Liver (tissue), 3 donors: ENCODE results near the gene GRID1.

Source experiments
- CTCF ChIP-seq: fragments of 150-350 bp; IDR thresholded peaks from 2 replicates; pipeline ENCODE4 v1.5.1; 2017; ENCODE audit warnings: improper control_type of control experiment, low read depth, low read length; ENCODE audit not compliant: missing input control
- EGR1 ChIP-seq, 2 donors: IDR thresholded peaks; 2 replicates each; pipeline ENCODE4 v1.6.1; 2016 to 2018; ENCODE audit warnings: antibody characterized with exemption in 2 of 2, low read depth in 2 of 2
- FOXA1 ChIP-seq: IDR thresholded peaks from 2 replicates; pipeline ENCODE4 v1.6.1; 2016; ENCODE audit warnings: antibody characterized with exemption
- HNF4G ChIP-seq: IDR thresholded peaks from 2 replicates; pipeline ENCODE4 v1.6.1; 2016; ENCODE audit warnings: antibody characterized with exemption
- JUND ChIP-seq, 2 donors: IDR thresholded peaks; 2 replicates each; pipeline ENCODE4 v1.6.1; 2016; ENCODE audit warnings: antibody characterized with exemption in 2 of 2
- RAD21 ChIP-seq, 2 donors: IDR thresholded peaks; 2 replicates each; pipeline ENCODE4 v1.6.1; 2016; ENCODE audit warnings: antibody characterized with exemption in 2 of 2, mild to moderate bottlenecking in 2 of 2
- REST ChIP-seq: IDR thresholded peaks from 2 replicates; pipeline ENCODE4 v1.6.1; 2016; ENCODE audit warnings: antibody characterized with exemption, mild to moderate bottlenecking
- RXRA ChIP-seq, 2 donors: IDR thresholded peaks; 2 replicates each; pipeline ENCODE4 v1.6.1; 2017 to 2018; ENCODE audit warnings: antibody characterized with exemption in 2 of 2, mild to moderate bottlenecking in 1 of 2
- SP1 ChIP-seq: IDR thresholded peaks from 2 replicates; pipeline ENCODE4 v1.6.1; 2018; ENCODE audit warnings: antibody characterized with exemption, mild to moderate bottlenecking
- TAF1 ChIP-seq: conservative IDR thresholded peaks from 2 replicates; pipeline ENCODE4 v1.6.1; 2016; ENCODE audit warnings: antibody characterized with exemption, mild to moderate bottlenecking
- YY1 ChIP-seq: IDR thresholded peaks from 2 replicates; pipeline ENCODE4 v1.6.1; 2016; ENCODE audit warnings: antibody characterized with exemption, mild to moderate bottlenecking
- TF ChIP-seq, protein P1 (sequence below): IDR thresholded peaks from 2 replicates; pipeline ENCODE4 v1.6.1; 2016; ENCODE audit warnings: antibody characterized with exemption
- TF ChIP-seq, protein P2 (sequence below): IDR thresholded peaks from 2 replicates; pipeline ENCODE4 v1.6.1; 2016; ENCODE audit warnings: antibody characterized with exemption
- donor health status: healthy.
- donor health status: healthy.

DNA sequence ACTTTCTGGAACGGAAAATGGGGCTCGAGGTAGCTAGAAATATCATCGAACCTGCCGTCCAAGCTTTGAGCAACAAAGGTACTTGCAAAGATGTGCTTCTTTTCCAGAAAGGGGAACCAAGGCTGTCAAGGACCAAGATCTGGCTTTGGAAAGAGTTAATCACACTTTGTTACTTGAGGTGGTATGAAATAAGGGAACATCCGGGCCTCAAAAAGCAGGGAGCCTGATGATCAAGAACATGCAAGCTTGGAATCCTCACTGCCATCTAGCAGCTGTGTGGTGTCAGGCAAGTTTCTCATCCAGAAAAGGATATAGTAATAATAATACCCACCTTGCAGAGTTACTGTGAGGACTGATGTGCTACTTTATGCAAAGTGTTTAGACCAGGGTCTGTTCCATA is 329.5 kb downstream of the GRID1 start:
- TF ChIP-seq CTCF (no peak), RAD21 (IDR thresholded peaks at IDR 0.05) (no peak), JUND (IDR thresholded peaks at IDR 0.05) (no peak), EGR1 (IDR thresholded peaks at IDR 0.05; ENCODE audit: low read depth in 2 of 2) (no peak), RXRA (IDR thresholded peaks at IDR 0.05) (no peak), REST (no peak), FOXA1 (no peak), SP1 (no peak), HNF4G (no peak), TAF1 (no peak), YY1 (no peak)
- TF ChIP-seq, protein P1, sequence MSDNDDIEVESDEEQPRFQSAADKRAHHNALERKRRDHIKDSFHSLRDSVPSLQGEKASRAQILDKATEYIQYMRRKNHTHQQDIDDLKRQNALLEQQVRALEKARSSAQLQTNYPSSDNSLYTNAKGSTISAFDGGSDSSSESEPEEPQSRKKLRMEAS = no peak
- TF ChIP-seq, protein P2, sequence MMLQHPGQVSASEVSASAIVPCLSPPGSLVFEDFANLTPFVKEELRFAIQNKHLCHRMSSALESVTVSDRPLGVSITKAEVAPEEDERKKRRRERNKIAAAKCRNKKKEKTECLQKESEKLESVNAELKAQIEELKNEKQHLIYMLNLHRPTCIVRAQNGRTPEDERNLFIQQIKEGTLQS = no peak
